ENCODE results near the gene INTS4.
"Not testable (repeated sequence)": the region's sequence is repeated elsewhere in the genome, so short reads cannot be mapped to it uniquely, and the experiment has no call there.

INTS4 gene

GRCh38 chr11:77878247-77878646 is 116.2 kb downstream of the INTS4 start:
- not testable (repeated sequence) for DNase-seq (ENCODE audit: low read depth in 2 of 2)

- DNase-seq (ENCODE audit: low read depth in 2 of 2), result no peak
These were observed 118.4 kb downstream of the INTS4 start for GRCh38 chr11:77876045-77876444.

- DNase-seq (ENCODE audit: low read depth in 2 of 2), result no peak
These were observed 120.3 kb downstream of the INTS4 start for GRCh38 chr11:77874206-77874605.

- no peak for DNase-seq (ENCODE audit: low read depth in 2 of 2)
These were observed 121.1 kb downstream of the INTS4 start for GRCh38 chr11:77873345-77873744.

- no peak for DNase-seq (ENCODE audit: low read depth in 2 of 2)
These were observed 122.6 kb downstream of the INTS4 start for GRCh38 chr11:77871855-77872254.

GRCh38 chr11:77868744-77869143 is 125.7 kb downstream of the INTS4 start:
- DNase-seq (ENCODE audit: low read depth in 2 of 2), result no peak

- no peak for DNase-seq (ENCODE audit: low read depth in 2 of 2)
These were observed 128.1 kb downstream of the INTS4 start for GRCh38 chr11:77866336-77866735.

GRCh38 chr11:77865805-77866204 is 128.7 kb downstream of the INTS4 start:
- DNase-seq (ENCODE audit: low read depth in 2 of 2), result no peak

- not testable (repeated sequence) for DNase-seq (ENCODE audit: low read depth in 2 of 2)
These were observed 133.0 kb downstream of the INTS4 start for GRCh38 chr11:77861444-77861843.

GRCh38 chr11:77857906-77858457 is 136.5 kb downstream of the INTS4 start:
- DNase-seq (ENCODE audit: low read depth in 2 of 2), result not testable (repeated sequence)

GRCh38 chr11:77854838-77855237 is 139.6 kb downstream of the INTS4 start:
- no peak for DNase-seq (ENCODE audit: low read depth in 2 of 2)

- DNase-seq (ENCODE audit: low read depth in 2 of 2), result no peak
These were observed 143.0 kb downstream of the INTS4 start for GRCh38 chr11:77851503-77851902.

GRCh38 chr11:77843700-77844099 is 150.8 kb downstream of the INTS4 start:
- not testable (repeated sequence) for DNase-seq (ENCODE audit: low read depth in 2 of 2)

GRCh38 chr11:77842441-77843121 is 151.9 kb downstream of the INTS4 start:
- no peak for DNase-seq (ENCODE audit: low read depth in 2 of 2)

GRCh38 chr11:77833302-77833701 is 161.2 kb downstream of the INTS4 start:
- no peak for DNase-seq (ENCODE audit: low read depth in 2 of 2)

GRCh38 chr11:77828926-77829325 is 165.5 kb downstream of the INTS4 start:
- DNase-seq (ENCODE audit: low read depth in 2 of 2), result no peak

Data from stimulated activated CD4-positive, alpha-beta T cell treated with anti-CD3 and anti-CD28 coated beads, Interleukin-1b, Interleukin-23, amount 100 ng/mL, for 4 hours (primary cell).